AG08396 (cell line): Measurements from ENCODE around the gene TXNDC8.
"Not testable (repeated sequence)": the region's sequence is repeated elsewhere in the genome, so short reads cannot be mapped to it uniquely, and the experiment has no call there.

Experiments used
- DNase-seq: peaks from one replicate; pipeline ENCODE4 v3.0.0; 2012; ENCODE audit warnings: low spot score, mixed read lengths

The TXNDC8 gene

DNA sequence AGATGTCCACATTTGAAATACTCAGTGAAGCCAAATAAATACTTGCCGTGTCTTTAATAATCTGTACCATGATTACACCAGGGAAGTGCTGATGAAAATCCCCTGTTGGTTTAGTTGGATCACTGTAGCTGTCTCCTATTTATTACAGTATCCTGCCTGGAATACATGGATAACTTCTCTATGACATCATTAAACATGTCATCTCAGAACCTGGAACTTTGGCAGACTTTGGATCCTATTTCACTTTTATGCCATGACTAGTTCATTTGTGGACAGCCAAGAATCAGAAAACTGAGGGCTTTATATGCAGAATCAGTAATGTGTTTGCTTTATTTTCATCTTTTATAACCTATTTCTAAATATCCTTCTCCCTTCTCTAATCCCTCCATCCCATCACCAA is at the start of gene TXNDC8:
Gene TXNDC8, minus strand, starts transcription at position 137 of the 400 bp plus-strand sequence.
- DNase-seq = peak; percentile 12

DNA sequence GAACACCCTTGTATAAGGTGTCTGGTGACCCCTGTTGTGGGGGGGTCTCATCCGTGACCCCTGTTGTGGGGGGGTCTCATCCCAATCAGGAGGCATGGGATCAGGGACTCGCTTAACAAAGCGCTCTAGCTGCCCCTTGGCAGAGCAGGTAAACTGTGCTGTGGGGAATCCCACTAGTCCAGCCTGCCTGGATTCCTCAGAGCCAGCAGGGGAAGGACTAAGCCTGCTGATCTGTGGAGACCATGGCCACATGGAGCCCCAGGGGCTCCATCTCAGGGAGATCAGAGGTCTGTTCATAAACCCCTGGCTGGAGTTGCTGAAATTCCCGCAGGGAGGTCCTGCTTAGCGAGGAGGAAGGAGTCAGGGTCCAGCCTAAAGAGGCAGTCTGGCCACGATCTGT is 45.8 kb upstream of the TXNDC8 start:
- no peak for DNase-seq

DNA sequence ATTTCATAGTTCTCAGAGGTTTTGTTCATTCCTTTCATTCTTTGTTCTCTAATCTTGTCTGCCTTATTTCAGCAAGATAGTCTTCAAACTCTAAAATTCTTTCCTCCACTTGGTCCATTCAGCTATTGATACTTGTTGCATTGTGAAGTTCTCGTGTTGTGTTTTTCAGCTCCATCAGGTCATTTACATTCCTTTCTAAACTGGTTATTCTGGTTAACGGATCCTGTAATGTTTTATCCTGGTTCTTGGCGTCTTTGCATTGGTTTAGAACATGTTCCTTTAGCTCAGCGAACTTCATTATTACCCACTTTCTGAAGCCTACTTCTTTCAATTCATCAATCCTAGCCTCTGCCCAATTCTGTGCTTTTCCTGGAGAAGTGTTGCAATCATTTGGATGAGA is 45.1 kb upstream of the TXNDC8 start:
- DNase-seq = no peak

DNA sequence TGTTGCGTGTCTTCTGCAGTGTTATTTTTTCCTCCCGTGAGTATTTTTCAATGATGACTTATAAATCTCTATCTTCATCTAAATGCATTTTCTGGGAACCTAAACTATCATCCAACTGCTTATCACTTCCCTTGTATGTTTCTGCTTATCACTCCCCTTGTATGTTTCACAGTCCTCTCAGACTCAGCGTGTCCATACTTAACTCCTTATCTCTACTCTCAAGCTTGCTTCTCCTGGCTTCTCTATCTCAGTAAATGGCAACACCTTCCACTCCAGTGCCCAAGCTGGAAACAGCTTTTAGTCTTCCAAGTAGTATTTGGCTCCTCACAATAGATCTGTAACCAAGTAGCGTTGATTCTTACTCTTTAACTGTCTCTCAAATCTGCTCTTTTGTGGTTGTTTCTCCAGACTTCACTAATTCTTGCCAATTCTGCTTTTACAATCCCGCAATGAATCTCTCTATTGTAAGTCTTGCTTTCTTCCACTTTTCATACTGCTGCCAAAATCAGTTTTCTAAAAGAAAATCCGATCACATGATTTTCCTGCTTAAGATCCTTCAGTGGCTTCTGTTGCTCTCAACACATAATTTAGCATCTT is 33.8 kb upstream of the TXNDC8 start:
- DNase-seq = no peak

DNA sequence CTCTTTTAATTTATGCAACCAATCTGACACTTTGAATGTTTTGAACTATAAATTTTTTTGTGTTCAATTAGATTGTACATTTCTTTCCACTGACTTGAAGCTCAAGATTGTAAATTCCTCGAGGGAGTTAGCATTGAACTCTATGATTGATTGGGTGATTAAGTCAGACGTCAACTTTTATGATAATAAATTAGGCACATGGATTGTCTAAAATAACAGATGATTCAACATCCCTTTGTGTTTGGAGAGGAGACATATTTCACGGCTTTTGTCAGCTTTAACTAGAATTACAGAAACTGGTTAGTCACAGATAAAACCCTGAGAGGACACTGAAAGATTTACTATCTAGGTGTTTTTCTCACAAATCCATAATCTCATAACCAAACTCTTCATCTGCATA is 32.7 kb upstream of the TXNDC8 start:
- DNase-seq = no peak

DNA sequence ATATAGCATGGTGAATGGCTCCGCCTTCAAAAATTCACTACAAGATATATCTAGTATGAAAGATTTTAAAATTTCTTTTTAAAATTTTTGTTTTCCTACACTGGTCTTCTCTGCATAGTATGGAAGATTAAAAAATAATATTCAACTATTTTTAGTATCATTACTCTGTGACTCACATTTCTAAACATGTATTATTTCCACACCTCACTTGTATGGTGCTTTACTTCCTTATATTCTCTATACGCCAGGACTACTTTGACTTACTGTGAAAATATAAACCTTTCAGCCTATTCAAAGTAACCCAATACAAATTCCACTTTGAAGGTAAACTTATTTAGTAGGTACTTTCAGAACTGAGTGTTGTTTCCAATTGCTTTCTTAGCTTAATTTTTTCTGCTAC is 26.8 kb upstream of the TXNDC8 start:
- no peak for DNase-seq

DNA sequence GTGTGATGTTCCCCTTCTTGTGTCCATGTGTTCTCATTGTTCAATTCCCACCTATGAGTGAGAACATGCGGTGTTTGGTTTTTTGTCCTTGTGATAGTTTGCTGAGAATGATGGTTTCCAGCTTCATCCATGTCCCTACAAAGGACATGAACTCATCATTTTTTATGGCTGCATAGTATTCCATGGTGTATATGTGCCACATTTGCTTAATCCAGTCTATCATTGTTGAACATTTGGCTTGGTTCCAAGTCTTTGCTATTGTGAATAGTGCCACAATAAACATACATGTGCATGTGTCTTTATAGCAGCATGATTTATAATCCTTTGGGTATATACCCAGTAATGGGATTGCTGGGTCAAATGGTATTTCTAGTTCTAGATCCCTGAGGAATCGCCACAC is 21.3 kb upstream of the TXNDC8 start:
- DNase-seq = not testable (repeated sequence)

DNA sequence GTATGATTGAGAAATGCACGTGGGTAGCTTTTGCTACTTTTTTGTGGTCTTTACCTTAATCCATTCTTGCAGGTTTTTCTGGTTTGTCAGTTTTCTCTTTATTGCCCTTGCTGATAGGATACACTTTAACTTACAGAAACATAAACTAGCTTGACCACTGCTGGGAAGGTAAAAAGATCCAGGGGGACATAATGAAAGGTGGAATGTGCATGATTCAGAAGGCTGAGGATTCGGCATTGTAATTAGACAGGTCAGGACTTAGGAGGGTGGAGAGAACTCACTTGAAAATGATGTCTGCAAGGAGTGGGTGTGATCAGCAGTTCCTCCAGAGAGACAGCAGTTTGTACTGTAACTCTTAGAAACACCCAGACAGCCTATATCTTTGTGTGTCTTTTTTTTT is 19.8 kb upstream of the TXNDC8 start:
- DNase-seq = no peak

DNA sequence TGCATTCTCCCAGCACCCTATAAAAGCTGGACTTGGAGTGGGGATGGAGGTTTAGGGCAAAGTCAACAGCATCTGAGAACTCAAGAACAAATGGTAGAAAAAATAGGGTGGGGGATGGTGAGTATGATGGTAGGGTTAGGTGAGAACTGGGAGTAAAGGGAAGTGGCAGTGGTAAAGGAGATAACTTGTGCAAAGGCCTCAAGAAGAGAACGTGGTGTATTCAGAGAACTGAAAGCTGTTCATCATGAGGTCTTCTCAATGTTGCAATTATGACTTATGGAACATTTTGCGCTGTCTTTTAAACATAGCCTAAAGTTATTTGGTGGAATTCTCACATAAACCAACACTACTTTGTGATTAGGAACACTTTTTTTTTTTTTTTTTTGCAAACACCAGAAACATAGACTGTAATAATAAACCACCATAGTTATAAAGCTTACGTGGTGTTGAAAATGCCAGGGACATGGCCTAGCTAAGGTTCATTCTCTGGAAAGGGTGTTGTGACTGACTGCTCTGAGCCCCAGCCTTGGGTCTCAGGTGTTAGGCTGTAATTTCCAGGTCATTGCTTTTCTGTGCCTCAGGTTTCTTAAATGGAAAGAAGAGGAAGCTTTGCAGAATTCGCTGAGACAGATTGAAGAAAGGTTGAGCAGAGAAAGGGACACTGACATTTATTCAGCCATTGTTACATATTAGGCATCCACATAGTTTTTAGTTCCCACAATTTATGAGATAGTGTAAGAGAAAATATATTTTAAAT is 19.2 kb upstream of the TXNDC8 start:
- no peak for DNase-seq

DNA sequence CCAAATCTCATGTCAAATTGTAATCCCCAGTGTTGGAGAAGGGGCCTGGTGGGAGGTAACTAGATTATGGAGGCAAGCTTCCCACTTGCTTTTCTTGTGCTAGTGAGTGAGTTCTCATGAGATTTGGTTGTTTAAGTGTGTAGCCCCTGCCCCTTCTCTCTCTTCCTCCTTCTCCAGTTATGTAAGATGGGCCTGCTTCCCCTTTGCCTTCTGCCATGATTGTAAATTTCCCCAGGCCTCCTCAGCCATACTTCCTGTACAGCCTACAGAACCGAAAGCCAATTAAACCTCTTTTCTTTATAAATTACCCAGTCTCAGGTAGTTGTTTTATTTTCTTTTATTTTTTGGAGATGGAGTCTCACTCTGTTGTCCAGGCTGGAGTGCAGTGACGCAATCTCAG is 18.2 kb upstream of the TXNDC8 start:
- DNase-seq = no peak

DNA sequence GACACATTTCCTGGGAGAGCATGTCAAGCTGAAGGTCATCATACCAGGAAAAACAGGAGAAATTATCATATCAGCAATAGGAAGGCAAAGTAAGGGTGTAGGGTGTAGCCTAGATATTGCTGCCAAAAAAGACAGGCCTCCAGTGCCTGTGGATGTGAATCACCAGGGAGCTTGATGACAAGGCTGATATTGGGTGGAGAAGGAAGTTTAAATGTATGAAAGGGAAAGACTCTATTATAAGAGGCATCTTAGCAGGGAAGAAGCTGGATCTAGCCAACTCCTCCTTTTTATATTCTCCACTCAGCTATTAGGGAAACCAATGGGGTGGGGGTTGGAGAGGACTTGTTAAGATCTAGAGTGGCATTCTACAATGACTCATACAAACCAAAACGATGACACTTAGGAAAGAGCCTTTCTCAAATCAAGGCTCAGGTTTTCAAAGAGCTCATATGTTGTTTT is 13.4 kb upstream of the TXNDC8 start:
- DNase-seq = peak; percentile 52

DNA sequence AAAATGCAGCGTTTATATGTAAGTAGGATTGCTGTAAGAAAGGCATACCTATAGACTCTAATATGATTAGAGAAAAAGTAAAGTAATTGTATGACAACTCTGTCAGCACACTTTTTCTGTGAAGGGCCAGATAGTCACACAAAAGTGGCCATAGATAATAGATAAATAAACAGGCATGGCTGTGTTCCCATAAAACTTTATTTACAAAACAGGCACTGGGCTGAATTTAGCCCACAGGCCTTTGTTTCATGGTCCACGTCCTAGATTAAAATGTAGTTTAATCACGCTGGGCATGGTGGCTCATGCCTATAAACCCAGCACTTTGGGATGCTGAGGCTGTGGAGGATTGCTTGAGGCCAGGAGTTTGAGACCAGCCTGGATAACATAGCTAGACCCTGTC is 8.7 kb upstream of the TXNDC8 start:
- DNase-seq = no peak

DNA sequence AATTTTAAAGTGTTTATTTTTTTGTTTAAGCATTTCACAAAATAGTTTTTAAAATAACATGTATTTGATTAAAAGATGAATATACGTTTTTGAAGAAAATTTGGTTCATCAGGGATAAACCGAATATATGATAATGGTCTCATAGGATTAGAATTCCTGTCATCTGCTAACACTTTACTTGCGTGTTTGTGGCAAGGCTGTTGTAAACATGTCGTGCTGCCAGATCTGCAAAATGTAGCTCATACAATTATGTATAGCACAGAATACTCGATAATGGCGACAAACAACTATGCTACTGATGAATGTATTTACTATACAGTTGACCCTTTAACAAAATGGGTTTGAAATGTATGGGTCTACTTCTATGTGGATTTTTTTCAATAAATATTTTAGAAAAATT is 7.2 kb upstream of the TXNDC8 start:
- no peak for DNase-seq

DNA sequence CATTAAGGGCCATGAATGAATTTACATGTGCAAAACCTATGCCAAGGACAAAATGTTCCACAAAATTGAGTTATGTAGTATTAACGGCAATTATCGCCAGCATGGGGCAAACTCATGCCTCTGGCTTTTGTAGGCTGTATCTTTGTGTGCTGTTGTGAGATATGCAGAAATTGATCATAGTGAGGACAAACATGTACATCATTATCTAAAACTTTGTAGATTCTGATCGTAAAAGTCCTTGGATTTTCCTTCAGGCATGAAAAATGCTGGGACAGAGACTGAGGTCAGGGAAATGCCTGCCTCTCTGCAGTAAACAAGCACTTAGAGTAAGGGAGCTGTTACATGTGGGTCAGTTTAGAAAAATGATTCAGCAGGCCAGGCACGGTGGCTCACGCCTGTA is 5.9 kb upstream of the TXNDC8 start:
- no peak for DNase-seq

DNA sequence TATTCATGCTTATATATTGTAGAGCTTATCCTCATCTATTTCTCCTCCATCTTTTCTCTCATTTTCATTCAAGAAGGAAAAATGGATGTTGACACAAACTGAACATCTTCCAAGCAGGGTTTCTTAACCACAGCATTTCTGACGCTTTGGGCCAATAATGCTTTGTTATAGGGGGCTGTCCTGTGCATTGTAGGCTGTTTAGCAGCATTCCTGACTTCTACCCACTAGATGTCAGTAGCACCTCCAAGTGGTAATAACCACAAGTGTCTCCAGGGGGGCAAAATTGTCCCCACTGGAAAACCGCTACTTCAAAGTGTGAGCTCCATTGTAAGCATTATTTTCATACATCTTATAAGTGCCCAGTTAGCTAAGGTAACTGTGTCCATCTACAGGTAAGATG is 2.6 kb upstream of the TXNDC8 start:
- DNase-seq = no peak

DNA sequence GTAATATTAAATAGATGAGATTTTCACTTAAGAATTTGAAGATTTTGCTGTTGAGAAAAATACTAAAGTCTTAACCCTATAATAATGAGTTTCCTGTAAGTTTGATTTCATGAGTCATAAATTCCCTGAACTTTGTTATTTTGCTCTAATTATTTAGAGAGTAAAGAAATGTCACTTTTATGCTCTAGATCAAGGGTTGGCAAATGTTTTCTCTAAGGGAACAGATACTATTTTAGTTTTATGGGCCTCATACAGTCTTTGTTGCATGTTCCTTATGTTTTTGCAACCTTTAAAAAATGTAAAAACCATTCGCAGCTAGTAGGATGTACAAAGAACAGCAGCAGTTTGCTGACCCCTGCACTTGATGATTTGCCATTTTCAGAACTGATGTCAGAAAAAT is 480 bp upstream of the TXNDC8 start:
- DNase-seq = no peak

DNA sequence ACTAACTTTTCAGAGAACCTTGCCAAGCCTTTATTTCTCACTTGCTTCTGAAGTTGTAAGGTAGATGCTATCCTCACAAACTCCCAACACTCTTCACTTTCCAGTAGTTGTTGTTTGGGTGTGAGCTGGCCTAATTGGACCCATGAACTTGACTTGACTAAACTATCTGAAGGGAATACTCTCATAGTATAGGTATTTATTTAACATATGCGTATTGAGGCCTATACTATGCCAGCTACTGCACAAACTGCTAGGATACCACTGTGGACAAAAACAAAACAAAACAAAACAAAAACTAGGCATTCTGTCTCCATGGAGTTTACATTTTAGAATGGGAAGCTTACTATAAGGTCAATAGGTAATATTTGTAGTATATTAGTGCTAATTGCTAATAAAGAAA is 1.3 kb downstream of the TXNDC8 start:
- no peak for DNase-seq

DNA sequence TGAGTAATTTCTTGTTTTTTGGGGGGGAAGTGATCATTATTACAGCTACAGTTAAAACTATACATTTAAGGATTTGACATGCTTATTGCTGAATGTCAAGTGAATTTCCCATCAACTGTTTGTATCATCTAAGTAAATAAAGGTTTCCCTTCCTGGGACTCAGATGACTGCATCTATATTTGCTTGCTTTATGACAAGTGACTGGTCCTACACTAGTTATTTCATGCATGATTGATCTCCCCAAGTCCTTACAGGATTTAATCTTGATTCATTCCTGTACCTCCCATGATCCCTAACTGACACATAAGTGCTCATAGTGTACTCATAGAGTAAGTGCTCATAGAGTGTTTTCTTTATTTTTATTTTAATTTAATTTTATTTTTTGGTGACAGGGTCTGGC is 2.8 kb downstream of the TXNDC8 start:
- DNase-seq = no peak

DNA sequence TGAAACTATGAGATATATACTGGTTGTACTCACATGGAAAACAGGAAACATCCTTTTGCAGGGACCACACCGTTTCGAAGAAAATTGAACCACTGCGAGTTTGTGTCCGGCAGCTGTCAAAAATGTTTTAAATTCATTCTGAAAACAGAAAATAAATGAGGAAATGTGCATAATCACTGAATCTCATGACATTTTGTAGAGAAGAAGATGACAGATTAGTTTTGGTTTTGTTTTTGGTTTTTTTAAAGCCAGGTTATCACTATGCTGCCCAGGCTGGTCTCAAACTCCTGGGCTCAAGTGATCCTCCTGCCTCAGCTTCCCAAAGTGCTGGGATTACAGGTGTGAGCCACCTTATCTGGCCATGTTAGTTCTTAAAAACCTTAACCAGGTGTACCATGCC is 3.5 kb downstream of the TXNDC8 start:
- no peak for DNase-seq

DNA sequence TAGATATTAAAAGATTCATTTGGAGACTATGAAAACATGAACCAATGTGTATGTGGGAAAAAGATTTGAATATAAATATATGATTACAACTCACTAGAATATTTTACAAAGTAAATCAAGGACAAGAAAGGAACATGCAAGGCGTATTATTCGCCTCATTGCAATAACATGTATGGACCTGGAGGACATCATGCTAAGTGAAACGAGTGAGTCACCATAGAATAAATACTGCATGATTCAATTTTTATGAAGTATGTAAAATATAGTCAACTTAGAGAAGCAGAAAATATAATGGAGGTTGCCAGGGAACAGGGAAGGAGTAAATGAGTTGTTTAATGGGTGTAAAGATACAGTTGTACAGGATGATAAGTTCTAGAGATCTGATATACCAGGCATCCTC is 4.9 kb downstream of the TXNDC8 start:
- DNase-seq = no peak

DNA sequence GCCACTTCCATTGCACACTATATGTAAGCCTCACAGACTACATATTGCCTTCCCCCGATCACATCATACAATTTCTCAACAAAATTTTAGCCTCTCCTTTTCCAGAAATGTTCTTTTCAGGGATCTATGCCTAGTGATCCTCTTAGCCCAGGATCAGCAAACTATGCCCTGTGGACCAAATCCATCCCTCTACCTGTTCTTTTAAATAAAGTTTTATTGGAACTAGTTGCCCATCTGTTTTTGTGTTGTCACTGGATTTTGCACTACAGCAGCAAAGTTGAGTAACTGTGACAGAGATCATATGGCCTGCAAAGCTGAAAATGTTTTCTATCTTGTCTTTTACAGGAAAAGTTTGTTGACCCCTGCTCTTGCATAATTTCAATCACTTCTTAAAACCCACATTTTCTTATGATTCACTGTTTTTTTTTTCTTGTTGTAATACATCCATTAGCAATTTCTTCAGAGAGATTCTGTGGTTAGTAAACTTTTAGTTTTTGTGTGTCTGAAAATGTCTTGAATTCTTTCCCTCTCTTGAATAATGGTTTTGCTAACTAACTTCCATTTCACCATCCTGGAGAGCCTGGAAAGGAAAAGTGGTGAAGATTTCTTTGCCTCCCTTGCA is 7.1 kb downstream of the TXNDC8 start:
- no peak for DNase-seq

DNA sequence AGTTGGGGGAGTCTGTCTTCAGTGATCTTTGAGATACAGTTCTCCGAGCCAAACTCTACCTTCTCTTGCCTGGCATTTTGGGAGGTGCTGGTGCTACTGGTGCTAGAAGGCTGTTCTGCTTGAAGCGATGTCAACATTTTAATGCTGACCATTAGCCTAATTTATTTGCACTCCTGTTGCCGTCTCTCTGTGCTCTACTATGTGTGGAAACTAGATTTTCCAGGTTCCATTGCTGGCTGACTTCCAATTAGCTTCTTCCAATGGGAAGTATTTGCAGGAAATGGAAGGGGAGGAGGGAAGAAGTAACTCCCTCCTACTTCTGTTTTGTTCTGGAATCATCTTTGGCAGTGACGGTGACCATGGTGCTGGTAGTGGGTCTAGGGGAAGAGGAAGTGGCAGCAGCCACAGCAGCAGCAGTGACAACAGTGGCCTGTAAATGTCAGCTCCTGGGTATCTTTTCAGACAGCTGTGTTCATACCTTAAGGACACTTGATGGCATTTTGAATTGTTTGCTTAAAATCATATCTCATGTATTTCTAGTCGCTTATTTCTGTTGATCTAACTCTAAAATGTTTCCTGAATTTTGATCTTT is 7.9 kb downstream of the TXNDC8 start:
- DNase-seq = no peak

DNA sequence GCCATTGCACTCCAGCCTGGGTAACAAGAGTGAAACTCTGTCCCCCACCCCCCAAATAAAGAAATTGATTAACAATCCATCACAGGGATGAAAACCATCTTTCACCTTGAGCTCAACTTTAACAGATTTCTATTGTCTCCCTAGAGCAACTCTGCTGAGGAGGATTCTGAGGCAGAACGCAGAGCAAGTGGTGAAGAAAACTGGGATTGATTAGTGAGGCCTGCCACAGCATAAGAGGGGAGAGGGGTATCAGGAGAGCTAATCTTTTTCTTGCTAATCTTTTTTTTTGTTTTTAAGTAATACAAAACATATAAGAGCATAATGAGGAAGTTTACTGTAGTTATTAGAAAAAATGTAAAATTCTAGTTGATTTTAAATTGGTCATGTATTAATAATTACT is 8.9 kb downstream of the TXNDC8 start:
- DNase-seq = no peak
